Testis (tissue), 3 donors: ENCODE results near the gene CD3E. TPM values are rescaled to one million over a fixed set of nuclear protein-coding genes. Genes with fewer than 3 reads are reported as not detected.

ENCODE experiments used
- DNase-seq: peaks from one replicate; pipeline ENCODE4 v3.0.0-alpha.2; 2019
- H3K27ac ChIP-seq, 2 donors: fragments of 200-600 bp; sonication (generic); one replicate each; pipeline ENCODE4 v1.5.1; 2019
- H3K27me3 ChIP-seq: fragments of 200-600 bp; sonication (generic); one replicate; pipeline ENCODE4 v1.5.1; 2019
- H3K36me3 ChIP-seq: fragments of 200-600 bp; sonication (generic); one replicate; pipeline ENCODE4 v1.5.1; 2017; ENCODE audit warnings: low read depth; ENCODE audit errors: missing control alignments
- H3K4me1 ChIP-seq: fragments of 200-600 bp; sonication (generic); one replicate; pipeline ENCODE4 v1.5.1; 2019
- H3K4me3 ChIP-seq, 2 donors: fragments of 200-600 bp; sonication (generic); one replicate each; pipeline ENCODE4 v1.5.1; 2017 to 2019
- H3K9me3 ChIP-seq: fragments of 200-600 bp; sonication (generic); one replicate; pipeline ENCODE4 v1.5.1; 2017
- POLR2A ChIP-seq: fragments of 450-650 bp; IDR thresholded peaks from one replicate; pipeline ENCODE4 v1.6.1; 2017; ENCODE audit warnings: antibody characterized with exemption, mild to moderate bottlenecking, moderate library complexity
- WGBS, 2 donors: methylation state at CpG; one replicate each; pipeline ENCODE4 v1.1.5; 2018; 5-methylcytosine and 5-hydroxymethylcytosine counted together
- intact Hi-C: fragments of 100-400 bp; cut with DNase I; formaldehyde crosslinking; loops from one replicate; pipeline ENCODE4 v1.15.1; 2023; ENCODE audit warnings: low total_unique reads
- polyA plus RNA-seq: library from polyadenylated mRNA; stranded (reverse); fragments of 350-450 nt; fragmentation: Illumina TruSeq; extraction: RNeasy Lipid Tissue Mini Kit (QIAGEN cat#74804); gene quantifications from one replicate; pipeline ENCODE4 v1.2.3, GENCODE V29; 2014; ENCODE audit warnings: low read depth, low replicate concordance; ENCODE audit not compliant: insufficient read depth
- total RNA-seq, 2 donors: library from RNA; depleted of rRNA; stranded (reverse); fragments of >200 nt; gene quantifications; one replicate each; pipeline ENCODE4 v1.2.3, GENCODE V29; 2016
- TF ChIP-seq, protein P1 (sequence below), 3 experiments: fragments of 450-650 bp in 2 of 3; fragments of 200-600 bp in 1 of 3; sonication (generic) in 1 of 3; IDR thresholded peaks; one replicate each; pipeline ENCODE4 v1.5.1; 2016 to 2019; ENCODE audit warnings: antibody characterized with exemption in 3 of 3, mild to moderate bottlenecking in 2 of 3, moderate library complexity in 1 of 3

The CD3E gene
- total and polyA plus RNA-seq, 3 donors from 2014 or later = 0.50 to 6.1 TPM; not detected in 1

- no peak for TF ChIP-seq POLR2A
- TF ChIP-seq, protein P1, sequence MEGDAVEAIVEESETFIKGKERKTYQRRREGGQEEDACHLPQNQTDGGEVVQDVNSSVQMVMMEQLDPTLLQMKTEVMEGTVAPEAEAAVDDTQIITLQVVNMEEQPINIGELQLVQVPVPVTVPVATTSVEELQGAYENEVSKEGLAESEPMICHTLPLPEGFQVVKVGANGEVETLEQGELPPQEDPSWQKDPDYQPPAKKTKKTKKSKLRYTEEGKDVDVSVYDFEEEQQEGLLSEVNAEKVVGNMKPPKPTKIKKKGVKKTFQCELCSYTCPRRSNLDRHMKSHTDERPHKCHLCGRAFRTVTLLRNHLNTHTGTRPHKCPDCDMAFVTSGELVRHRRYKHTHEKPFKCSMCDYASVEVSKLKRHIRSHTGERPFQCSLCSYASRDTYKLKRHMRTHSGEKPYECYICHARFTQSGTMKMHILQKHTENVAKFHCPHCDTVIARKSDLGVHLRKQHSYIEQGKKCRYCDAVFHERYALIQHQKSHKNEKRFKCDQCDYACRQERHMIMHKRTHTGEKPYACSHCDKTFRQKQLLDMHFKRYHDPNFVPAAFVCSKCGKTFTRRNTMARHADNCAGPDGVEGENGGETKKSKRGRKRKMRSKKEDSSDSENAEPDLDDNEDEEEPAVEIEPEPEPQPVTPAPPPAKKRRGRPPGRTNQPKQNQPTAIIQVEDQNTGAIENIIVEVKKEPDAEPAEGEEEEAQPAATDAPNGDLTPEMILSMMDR (IDR thresholded peaks at IDR 0.05) = no peak
- no peaks in the 10 kb centered on the region for H3K4me1 ChIP-seq
- H3K36me3 ChIP-seq = no peaks in the 10 kb centered on the region
- no peaks in the 10 kb centered on the region for H3K9me3 ChIP-seq
- intact Hi-C loops = loop anchor here (10.0 kb wide), 1 partner anchor 138 kb away; no protein-coding TSS in a partner anchor
- H3K4me3 ChIP-seq = no peak within 1 kb of the TSS
- no peak within 1 kb of the TSS for H3K27ac ChIP-seq
- DNase-seq = no peak
- no peaks in the 10 kb centered on the region for H3K27me3 ChIP-seq
- WGBS, 2 donors = 81 to 94% methylated on average over 12 to 13 of the region's 13 CpGs
These were observed 38.1 kb downstream of the CD3E start, which contains the start of gene CD3D for GRCh38 chr11:118342503-118343161. TSS of gene CD3D (minus strand) at chr11:118342705. CDS start at chr11:118342607, 98 bp downstream.

DNA sequence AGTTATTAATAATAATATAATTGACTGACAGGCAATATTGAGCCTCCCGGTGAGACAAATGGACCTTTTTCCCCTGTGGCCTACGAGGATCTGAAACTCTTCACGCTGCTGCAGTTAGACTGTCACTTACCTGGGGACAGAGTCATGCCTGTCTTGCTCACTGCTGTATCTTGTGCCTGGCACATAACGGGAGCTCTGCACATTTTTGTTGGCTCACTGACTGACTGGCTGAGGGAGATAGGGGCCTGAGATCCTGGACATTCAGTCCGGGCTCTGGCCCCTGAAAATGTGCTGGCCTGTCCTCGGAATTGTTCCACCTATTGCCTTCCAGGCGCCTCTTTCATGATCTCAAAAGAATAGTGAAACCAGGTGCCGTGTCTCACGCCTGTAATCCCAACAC is 38.7 kb downstream of the CD3E start:
- TF ChIP-seq POLR2A = no peak
- TF ChIP-seq, protein P1 (IDR thresholded peaks at IDR 0.05) = no peak
- no peak overlapping the region for H3K27ac ChIP-seq
- WGBS, 2 donors = 74 to 89% methylated on average over 8 to 9 of the region's 9 CpGs

DNA sequence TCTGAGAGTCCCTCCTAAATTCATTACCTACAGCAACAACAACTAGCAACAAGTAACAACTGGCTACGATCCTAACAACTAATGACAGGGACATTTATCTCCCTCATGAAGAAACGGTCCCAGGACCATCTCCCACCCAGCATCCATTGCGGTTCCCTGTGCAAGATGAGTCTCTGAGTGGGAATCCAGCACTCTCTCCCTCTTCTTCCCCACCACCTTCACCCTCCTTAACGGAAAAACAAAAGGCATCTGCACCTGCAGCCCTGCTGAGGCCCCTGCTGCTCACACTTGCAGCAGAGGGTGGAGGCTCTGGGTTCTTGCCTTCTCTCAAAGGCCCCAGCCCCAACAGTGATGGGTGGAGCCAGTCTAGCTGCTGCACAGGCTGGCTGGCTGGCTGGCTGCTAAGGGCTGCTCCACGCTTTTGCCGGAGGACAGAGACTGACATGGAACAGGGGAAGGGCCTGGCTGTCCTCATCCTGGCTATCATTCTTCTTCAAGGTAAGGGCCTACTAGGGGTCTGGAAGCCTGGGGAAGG is 39.5 kb downstream of the CD3E start, which contains the start of gene CD3G:
Gene CD3G (plus strand): TSS at position 364 of the 535 bp plus-strand sequence. CDS start 80 bp downstream, at position 444.
- H3K27me3 ChIP-seq = no peaks in the 10 kb centered on the region
- DNase-seq = no peak
- no peak for TF ChIP-seq POLR2A
- TF ChIP-seq, protein P1 (IDR thresholded peaks at IDR 0.05) = no peak
- H3K4me3 ChIP-seq = no peak within 1 kb of the TSS
- 70 to 79% methylated on average over 4 to 6 of the region's 6 CpGs for WGBS, 2 donors
- intact Hi-C loops = loop anchor here (10.0 kb wide), 1 partner anchor 139 kb away; no protein-coding TSS in a partner anchor
- no peaks in the 10 kb centered on the region for H3K9me3 ChIP-seq
- H3K36me3 ChIP-seq = no peaks in the 10 kb centered on the region
- H3K4me1 ChIP-seq = no peaks in the 10 kb centered on the region
- no peak within 1 kb of the TSS for H3K27ac ChIP-seq

More for the DNA sequence above, 38.7 kb downstream of the CD3E start:
- no peak for DNase-seq
- intact Hi-C loops = loop anchor here (10.0 kb wide), 1 partner anchor 138 kb away; no protein-coding TSS in a partner anchor
- Histone ChIP-seq H3K4me3 (no peak overlapping the region), H3K27me3 (no peaks in the 10 kb centered on the region), H3K4me1 (no peaks in the 10 kb centered on the region), H3K9me3 (no peaks in the 10 kb centered on the region), H3K36me3 (no peaks in the 10 kb centered on the region)

GRCh38 chr11:118349475-118349874 is 44.9 kb downstream of the CD3E start:
- DNase-seq = no peak
- no peak overlapping the region for H3K27ac ChIP-seq
- H3K9me3 ChIP-seq = no peaks in the 10 kb centered on the region

More at GRCh38 chr11:118349475-118349874, 44.9 kb downstream of the CD3E start:
- H3K27me3 ChIP-seq = no peaks in the 10 kb centered on the region
- H3K4me1 ChIP-seq = no peaks in the 10 kb centered on the region
- 84% methylated on average over 6 of the region's 6 CpGs for WGBS, 2 donors
- intact Hi-C loops = loop anchor here (10.0 kb wide), 1 partner anchor 145 kb away; no protein-coding TSS in a partner anchor
- no peaks in the 10 kb centered on the region for H3K36me3 ChIP-seq
- TF ChIP-seq, protein P1 (IDR thresholded peaks at IDR 0.05) = no peak
- TF ChIP-seq POLR2A = no peak
- H3K4me3 ChIP-seq = no peak overlapping the region
